Gastrocnemius medialis (tissue), 4 donors: ENCODE results near the gene BSN.

ENCODE experiments used
- POLR2A ChIP-seq, 2 donors: fragments of 450-650 bp; IDR thresholded peaks; one replicate each; pipeline ENCODE4 v1.6.1; 2017; ENCODE audit warnings: antibody characterized with exemption in 2 of 2, mild to moderate bottlenecking in 2 of 2, moderate library complexity in 2 of 2
- TF ChIP-seq, protein P1 (sequence below), 5 experiments: fragments of 450-650 bp in 3 of 5; fragments of 200-600 bp in 2 of 5; sonication (generic) in 2 of 5; IDR thresholded peaks in 4 of 5; conservative IDR thresholded peaks in 1 of 5; 1 replicate in 4 of 5; 2 replicates in 1 of 5; pipeline ENCODE4 v1.5.1; 2016 to 2019; ENCODE audit warnings: antibody characterized with exemption in 5 of 5, mild to moderate bottlenecking in 3 of 5, moderate library complexity in 3 of 5

DNA sequence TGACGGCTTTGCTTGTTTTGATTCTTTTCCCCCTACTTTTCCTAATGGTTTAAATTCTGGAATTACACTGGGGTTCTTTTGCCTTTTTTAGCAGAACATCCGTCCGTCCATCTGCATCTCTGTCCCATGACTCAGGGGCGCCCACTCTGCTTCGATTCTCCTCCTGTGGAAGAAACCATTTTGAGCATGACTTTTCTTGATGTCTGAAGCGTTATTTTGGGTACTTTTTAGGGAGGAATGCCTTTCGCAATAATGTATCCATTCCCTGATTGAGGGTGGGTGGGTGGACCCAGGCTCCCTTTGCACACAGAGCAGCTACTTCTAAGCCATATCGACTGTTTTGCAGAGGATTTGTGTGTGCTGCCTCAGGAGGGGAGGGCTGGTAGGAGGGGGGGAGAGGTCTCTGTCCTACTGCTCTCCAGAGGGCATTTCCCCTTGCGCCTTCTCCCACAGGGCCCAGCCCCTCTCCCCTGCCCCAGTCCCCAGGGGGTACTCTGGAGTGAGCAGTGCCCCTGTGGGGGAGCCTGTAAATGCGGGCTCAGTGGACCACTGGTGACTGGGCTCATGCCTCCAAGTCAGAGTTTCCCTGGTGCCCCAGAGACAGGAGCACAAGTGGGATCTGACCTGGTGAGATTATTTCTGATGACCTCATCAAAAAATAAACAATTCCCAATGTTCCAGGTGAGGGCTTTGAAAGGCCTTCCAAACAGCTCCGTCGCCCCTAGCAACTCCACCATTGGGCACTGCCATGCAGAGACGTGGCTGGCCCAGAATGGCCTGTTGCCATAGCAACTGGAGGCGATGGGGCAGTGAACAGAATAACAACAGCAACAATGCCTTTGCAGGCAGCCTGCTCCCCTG is 19.5 kb upstream of the BSN start:
- TF ChIP-seq, protein P1, sequence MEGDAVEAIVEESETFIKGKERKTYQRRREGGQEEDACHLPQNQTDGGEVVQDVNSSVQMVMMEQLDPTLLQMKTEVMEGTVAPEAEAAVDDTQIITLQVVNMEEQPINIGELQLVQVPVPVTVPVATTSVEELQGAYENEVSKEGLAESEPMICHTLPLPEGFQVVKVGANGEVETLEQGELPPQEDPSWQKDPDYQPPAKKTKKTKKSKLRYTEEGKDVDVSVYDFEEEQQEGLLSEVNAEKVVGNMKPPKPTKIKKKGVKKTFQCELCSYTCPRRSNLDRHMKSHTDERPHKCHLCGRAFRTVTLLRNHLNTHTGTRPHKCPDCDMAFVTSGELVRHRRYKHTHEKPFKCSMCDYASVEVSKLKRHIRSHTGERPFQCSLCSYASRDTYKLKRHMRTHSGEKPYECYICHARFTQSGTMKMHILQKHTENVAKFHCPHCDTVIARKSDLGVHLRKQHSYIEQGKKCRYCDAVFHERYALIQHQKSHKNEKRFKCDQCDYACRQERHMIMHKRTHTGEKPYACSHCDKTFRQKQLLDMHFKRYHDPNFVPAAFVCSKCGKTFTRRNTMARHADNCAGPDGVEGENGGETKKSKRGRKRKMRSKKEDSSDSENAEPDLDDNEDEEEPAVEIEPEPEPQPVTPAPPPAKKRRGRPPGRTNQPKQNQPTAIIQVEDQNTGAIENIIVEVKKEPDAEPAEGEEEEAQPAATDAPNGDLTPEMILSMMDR (IDR thresholded peaks at IDR 0.05 in 4 of 5, conservative IDR thresholded peaks at IDR 0.05 in 1 of 5) = no peak
- no peak for TF ChIP-seq POLR2A (IDR thresholded peaks at IDR 0.05)
